ENCODE measurements around the gene SBK1. TPM values are rescaled to one million over a fixed set of nuclear protein-coding genes. Genes with fewer than 3 reads are reported as not detected.

The SBK1 gene
- total RNA-seq, 4 donors from 2014 or later, result 0.35 to 2.5 (median 1.3) TPM

DNA sequence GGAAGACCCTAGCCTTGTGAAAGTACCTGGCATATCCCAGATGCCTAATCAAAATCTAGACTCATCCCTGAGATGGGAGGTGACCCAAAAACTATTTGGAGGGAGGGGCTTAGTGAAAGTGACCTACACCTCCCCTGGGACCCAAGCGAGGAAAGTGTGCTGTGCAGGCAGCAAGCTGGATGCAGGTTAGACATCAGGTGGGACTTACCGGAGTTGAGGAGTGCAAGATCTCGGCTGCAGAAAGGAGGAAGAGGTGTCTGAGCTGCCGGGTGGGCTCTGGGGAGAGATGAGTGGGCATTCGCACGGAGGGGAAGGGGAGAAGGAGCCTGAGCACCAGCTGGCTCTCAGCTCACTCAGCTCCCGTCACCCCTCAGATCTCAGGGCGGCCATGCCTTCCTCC, 10.3 kb upstream of the SBK1 start:
- H3K27me3 ChIP-seq, result no peaks in the 10 kb centered on the region
- no peak for TF ChIP-seq CTCF (IDR thresholded peaks at IDR 0.05)
- no peak for TF ChIP-seq POLR2A (IDR thresholded peaks at IDR 0.05)
- H3K36me3 ChIP-seq, result no peaks in the 10 kb centered on the region
- no peak overlapping the region for H3K27ac ChIP-seq
- H3K4me3 ChIP-seq, result no peak overlapping the region
- no peak for DNase-seq
- peaks cover 0 to 6% (median 2%) of the 10 kb centered on the region in 4 donors for H3K4me1 ChIP-seq
- H3K9me3 ChIP-seq, result no peaks in the 10 kb centered on the region

- no peaks in the 10 kb centered on the region for H3K36me3 ChIP-seq
- H3K9me3 ChIP-seq, result no peaks in the 10 kb centered on the region
- H3K27me3 ChIP-seq, result no peaks in the 10 kb centered on the region
- no peak for DNase-seq
- no peak overlapping the region for H3K27ac ChIP-seq
- TF ChIP-seq POLR2A (IDR thresholded peaks at IDR 0.05), result no peak
- no peak for TF ChIP-seq CTCF (IDR thresholded peaks at IDR 0.05)
- H3K4me3 ChIP-seq, result no peak overlapping the region
- no peaks in the 10 kb centered on the region for H3K4me1 ChIP-seq
Observed at GRCh38 chr16:28283173-28283572, 9.2 kb upstream of the SBK1 start.

DNA sequence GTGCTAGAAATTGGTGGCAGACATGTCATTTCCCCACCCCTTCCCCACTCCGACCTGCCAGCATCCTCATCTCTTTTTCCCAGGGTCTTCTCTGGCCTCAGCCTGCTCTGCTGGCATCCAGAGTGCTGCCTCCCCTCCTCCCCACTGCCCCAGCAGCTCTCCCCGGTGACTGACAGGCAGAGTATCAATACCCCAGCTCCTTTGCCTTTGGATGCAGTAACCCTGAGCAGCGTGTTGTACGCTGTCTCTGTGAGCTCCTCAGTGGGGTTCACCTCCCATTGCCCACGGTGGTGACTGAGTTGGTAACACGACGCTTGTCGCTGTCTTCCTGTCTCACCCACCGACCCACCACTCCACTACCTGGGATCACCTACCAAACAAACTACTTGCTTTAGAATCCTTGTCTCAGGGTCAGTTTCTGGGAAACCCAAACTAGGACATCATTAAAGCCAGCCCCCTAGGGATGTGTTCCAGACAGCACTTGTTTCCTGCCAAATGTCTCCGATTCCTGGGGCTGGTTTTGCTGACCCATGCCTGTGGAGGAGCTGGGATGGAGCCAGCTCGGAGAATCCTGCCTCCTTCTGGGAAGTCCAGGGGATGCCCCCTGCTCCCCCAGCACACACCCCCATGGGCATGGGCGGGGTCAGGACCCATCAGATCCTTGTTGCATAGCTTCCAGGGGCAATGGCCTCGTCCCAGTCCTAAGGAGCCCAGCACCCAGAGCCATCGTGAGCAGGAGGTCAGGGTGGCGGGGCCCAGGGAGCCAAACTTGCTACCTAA, 8.3 kb upstream of the SBK1 start:
- DNase-seq, result no peak

DNA sequence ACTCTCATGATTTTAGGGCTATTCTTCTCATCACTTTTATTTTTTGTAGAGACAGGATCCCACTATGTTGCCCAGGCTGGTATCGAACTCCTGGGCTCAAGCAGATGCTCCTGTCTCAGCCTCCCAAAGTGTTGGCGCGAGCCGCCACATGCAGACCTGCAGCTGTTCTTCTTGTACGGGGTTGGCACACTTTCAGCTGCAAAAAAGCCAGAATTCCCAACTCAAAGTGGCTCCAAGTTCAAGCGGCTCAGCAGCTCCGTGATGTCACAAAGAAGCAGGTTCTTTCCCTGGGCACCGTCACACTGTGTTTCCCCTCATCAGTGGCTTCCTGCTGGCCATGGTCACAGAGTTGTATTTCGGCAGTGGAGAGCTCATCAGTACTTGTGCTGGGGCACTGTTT, 6.7 kb upstream of the SBK1 start:
- TF ChIP-seq POLR2A (IDR thresholded peaks at IDR 0.05), result no peak
- TF ChIP-seq CTCF (IDR thresholded peaks at IDR 0.05), result no peak

More for the DNA sequence above, 8.3 kb upstream of the SBK1 start:
- H3K4me1 ChIP-seq, result no peaks in the 10 kb centered on the region
- H3K9me3 ChIP-seq, result no peaks in the 10 kb centered on the region
- H3K36me3 ChIP-seq, result no peaks in the 10 kb centered on the region
- no peak overlapping the region for H3K27ac ChIP-seq
- no peaks in the 10 kb centered on the region for H3K27me3 ChIP-seq
- no peak overlapping the region for H3K4me3 ChIP-seq
- TF ChIP-seq CTCF (IDR thresholded peaks at IDR 0.05) (no peak), POLR2A (IDR thresholded peaks at IDR 0.05) (no peak)

DNA sequence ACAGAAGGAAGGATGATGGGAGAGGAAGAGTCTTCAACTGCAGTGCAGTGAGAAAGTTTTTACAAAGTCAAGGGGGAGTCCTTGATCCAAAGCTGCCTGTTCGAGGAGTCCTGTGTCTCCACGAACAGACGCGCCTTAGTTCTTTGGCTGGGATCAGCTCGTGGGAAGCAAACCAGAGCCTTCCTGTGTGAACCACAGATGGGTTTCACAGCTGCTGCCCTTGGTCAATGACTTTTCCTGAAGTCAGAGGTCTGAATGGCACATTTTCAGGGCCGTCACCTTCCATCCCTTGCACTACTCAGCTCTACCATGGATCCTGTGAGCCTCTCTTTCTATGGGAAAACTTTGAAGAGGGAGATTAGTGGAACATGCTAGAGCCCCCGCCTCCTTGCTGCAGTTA, 4.2 kb upstream of the SBK1 start:
- no peaks in the 10 kb centered on the region for H3K36me3 ChIP-seq
- no peak overlapping the region for H3K27ac ChIP-seq
- no peak for TF ChIP-seq CTCF (IDR thresholded peaks at IDR 0.05)
- no peak for TF ChIP-seq POLR2A (IDR thresholded peaks at IDR 0.05)
- no peaks in the 10 kb centered on the region for H3K9me3 ChIP-seq
- no peak overlapping the region for H3K4me3 ChIP-seq
- peaks cover 0 to 2% of the 10 kb centered on the region in 2 donors for H3K27me3 ChIP-seq
- DNase-seq, result no peak
- H3K4me1 ChIP-seq, result peaks cover 0 to 13% (median 5%) of the 10 kb centered on the region in 4 donors

More for the DNA sequence above, 6.7 kb upstream of the SBK1 start:
- H3K36me3 ChIP-seq, result no peaks in the 10 kb centered on the region
- no peak overlapping the region for H3K27ac ChIP-seq
- no peak for DNase-seq
- no peak overlapping the region for H3K4me3 ChIP-seq
- H3K27me3 ChIP-seq, result no peaks in the 10 kb centered on the region
- H3K4me1 ChIP-seq, result no peaks in the 10 kb centered on the region
- no peaks in the 10 kb centered on the region for H3K9me3 ChIP-seq
